K562 (cell line): ENCODE results near the gene FRMPD2. TPM values are rescaled to one million over a fixed set of nuclear protein-coding genes. Genes with fewer than 3 reads are reported as not detected.
A peak's percentile ranks its signal among the peaks of the same experiment; 100 is the strongest.

Experiments
- CREBBP ChIP-seq: IDR thresholded peaks from one replicate; pipeline ENCODE4 v1.6.1; 2012; ENCODE audit warnings: low read depth, mild to moderate bottlenecking, control low read depth, inconsistent platforms, low read length
- ETV1 ChIP-seq: fragments of 450-650 bp; conservative IDR thresholded peaks from 2 replicates; pipeline ENCODE4 v1.6.1; 2016; ENCODE audit warnings: missing genetic modification characterization, control low read depth, low read depth, missing compliant biosample characterization
- ETV6 ChIP-seq, 3 experiments: fragments of 150-350 bp in 1 of 3; sonication (generic) in 1 of 3; formaldehyde crosslinking in 1 of 3; IDR thresholded peaks; 2 replicates each; pipeline versions ENCODE4 v1.6.1 to v1.8.0; 2014 to 2022; ENCODE audit warnings: borderline replicate concordance in 2 of 3, low read depth in 2 of 3, antibody characterized with exemption in 1 of 3, low read length in 1 of 3, mild to moderate bottlenecking in 1 of 3, missing genetic modification reagents in 1 of 3
- FOSL1 ChIP-seq: fragments of 200-800 bp; sonication (Bioruptor generic); conservative IDR thresholded peaks from 2 replicates; pipeline ENCODE4 v1.6.1; 2016; ENCODE audit warnings: missing genetic modification characterization, missing compliant biosample characterization
- GABPB1 ChIP-seq: sonication (generic); formaldehyde crosslinking; IDR thresholded peaks from 2 replicates; pipeline ENCODE4 v1.8.0; 2022; ENCODE audit warnings: mild to moderate bottlenecking, missing genetic modification reagents
- GTF2E2 ChIP-seq: fragments of 200-800 bp; sonication (Bioruptor generic); IDR thresholded peaks from 2 replicates; pipeline ENCODE4 v1.6.1; 2016; ENCODE audit warnings: missing genetic modification characterization, missing compliant biosample characterization
- HMG20A ChIP-seq: fragments of 450-650 bp; formaldehyde crosslinking; conservative IDR thresholded peaks from 2 replicates; pipeline ENCODE4 v1.4.0; 2020; ENCODE audit warnings: mild to moderate bottlenecking, mixed read lengths
- HOXB6 ChIP-seq: fragments of 250-450 bp; sonication (Bioruptor Pico); IDR thresholded peaks from 2 replicates; pipeline ENCODE4 v1.5.1; 2022; ENCODE audit warnings: mild to moderate bottlenecking, borderline replicate concordance
- KAT2B ChIP-seq: IDR thresholded peaks from one replicate; pipeline ENCODE4 v1.6.1; 2012; ENCODE audit warnings: low read depth, mild to moderate bottlenecking, control low read depth, inconsistent platforms, low read length, moderate library complexity
- MEIS2 ChIP-seq: fragments of 450-650 bp; IDR thresholded peaks from 2 replicates; pipeline ENCODE4 v1.6.1; 2014; ENCODE audit warnings: mild to moderate bottlenecking; ENCODE audit not compliant: partially characterized antibody
- MYC ChIP-seq, 2 experiments: fragments of 250-450 bp in 1 of 2; sonication (Bioruptor Pico) in 1 of 2; IDR thresholded peaks; 2 replicates each; pipeline versions ENCODE4 v1.5.1 to v1.6.1; 2012 to 2021; ENCODE audit warnings: low read depth in 2 of 2, borderline replicate concordance in 1 of 2, improper control_type of control experiment in 1 of 2, low read length in 1 of 2, mild to moderate bottlenecking in 1 of 2, moderate library complexity in 1 of 2
- NR2C1 ChIP-seq, 2 experiments: fragments of 450-650 bp; IDR thresholded peaks; 2 replicates each; pipeline ENCODE4 v1.6.1; 2017; ENCODE audit warnings: mild to moderate bottlenecking in 2 of 2, antibody characterized with exemption in 1 of 2, inconsistent platforms in 1 of 2, missing compliant biosample characterization in 1 of 2, missing genetic modification characterization in 1 of 2
- PTBP1 ChIP-seq: fragments of 200-400 bp; formaldehyde crosslinking; IDR thresholded peaks from 2 replicates; pipeline ENCODE4 v1.6.1; 2017; ENCODE audit warnings: low read depth, low read length
- RBBP5 ChIP-seq: fragments of 200-600 bp; sonication (generic); IDR thresholded peaks from 2 replicates; pipeline ENCODE4 v1.6.1; 2012; ENCODE audit warnings: borderline replicate concordance, mild to moderate bottlenecking, low read length, control low read depth, inconsistent platforms; ENCODE audit not compliant: insufficient read depth, poor library complexity, severe bottlenecking
- SAFB2 ChIP-seq: fragments of 200-400 bp; formaldehyde crosslinking; IDR thresholded peaks from 2 replicates; pipeline ENCODE4 v1.6.1; 2018; ENCODE audit warnings: borderline replicate concordance, low read length, low read depth, moderate library complexity; ENCODE audit not compliant: severe bottlenecking
- SMAD4 ChIP-seq: fragments of 250-450 bp; sonication (Bioruptor Pico); conservative IDR thresholded peaks from 2 replicates; pipeline ENCODE4 v1.8.0; 2021; ENCODE audit warnings: inconsistent platforms, mild to moderate bottlenecking, moderate library complexity
- SNRNP70 ChIP-seq: fragments of 200-400 bp; formaldehyde crosslinking; optimal IDR thresholded peaks from 2 replicates; pipeline ENCODE3; 2017; ENCODE audit warnings: low read depth, low read length
- STAG1 ChIP-seq: sonication (generic); formaldehyde crosslinking; IDR thresholded peaks from 2 replicates; pipeline ENCODE4 v1.5.0; 2020; ENCODE audit warnings: missing genetic modification reagents, borderline replicate concordance
- TBL1XR1 ChIP-seq, 2 experiments: IDR thresholded peaks; 2 replicates each; pipeline ENCODE4 v1.6.1; 2012; ENCODE audit warnings: improper control_type of control experiment in 2 of 2, low read length in 2 of 2, mild to moderate bottlenecking in 1 of 2
- TEAD4 ChIP-seq, 2 experiments: sonication (generic) in 1 of 2; formaldehyde crosslinking in 1 of 2; IDR thresholded peaks; 2 replicates each; pipeline versions ENCODE4 v1.6.1 to v1.8.0; 2012 to 2022; ENCODE audit warnings: borderline replicate concordance in 1 of 2, inconsistent platforms in 1 of 2, low read length in 1 of 2, mild to moderate bottlenecking in 1 of 2, missing genetic modification reagents in 1 of 2
- TOE1 ChIP-seq, 2 experiments: fragments of 450-650 bp in 1 of 2; sonication (generic) in 1 of 2; formaldehyde crosslinking in 1 of 2; IDR thresholded peaks; 2 replicates each; pipeline versions ENCODE4 v1.7.1 to v1.8.0; 2016 to 2022; ENCODE audit warnings: borderline replicate concordance in 2 of 2, mild to moderate bottlenecking in 2 of 2, antibody characterized with exemption in 1 of 2, inconsistent platforms in 1 of 2, low read depth in 1 of 2, missing genetic modification reagents in 1 of 2, moderate library complexity in 1 of 2
- ZNF175 ChIP-seq: fragments of 200-800 bp; sonication (Bioruptor generic); IDR thresholded peaks from 2 replicates; pipeline ENCODE4 v1.6.1; 2016; ENCODE audit warnings: low read depth, mild to moderate bottlenecking, missing genetic modification characterization, missing compliant biosample characterization
- ZNF212 ChIP-seq: fragments of 450-650 bp; formaldehyde crosslinking; IDR thresholded peaks from 2 replicates; pipeline ENCODE4 v1.4.0; 2020; ENCODE audit warnings: mild to moderate bottlenecking
- ZNF3 ChIP-seq: fragments of 250-450 bp; sonication (Bioruptor Pico); IDR thresholded peaks from 2 replicates; pipeline ENCODE4 v1.5.0; 2021; ENCODE audit warnings: mild to moderate bottlenecking, moderate library complexity
- ZSCAN29 ChIP-seq: fragments of 450-650 bp; IDR thresholded peaks from 2 replicates; pipeline ENCODE4 v1.6.1; 2017
- polyA plus RNA-seq, 8 experiments: library from polyadenylated mRNA; depleted of rRNA in 4 of 8; stranded (reverse) in 5 of 8; unstranded in 3 of 8; fragments of >200 nt; fragmentation: Nextera tagmentation in 2 of 8; fragmentation: Illumina TruSeq in 1 of 8; extraction: Ambion mirVana in 2 of 8; extraction: Trizol in 1 of 8; gene quantifications; 2 replicates each; pipeline versions ENCODE4 v1.2.1 to v1.2.3, GENCODE V29; 2011 to 2014; ENCODE audit warnings: inconsistent platforms in 1 of 8, missing spikeins in 1 of 8
- total RNA-seq, 7 experiments: library from RNA; depleted of rRNA in 6 of 7; stranded (reverse); fragments of >200 nt in 6 of 7; fragmentation: Illumina TruSeq in 2 of 7; extraction: Trizol in 2 of 7; gene quantifications; 2 replicates each; pipeline versions ENCODE4 v1.2.1 to v1.2.3, GENCODE V29; 2011 to 2021; ENCODE audit warnings: low replicate concordance in 1 of 7
- TF ChIP-seq, protein P1 (sequence below): fragments of 450-650 bp; formaldehyde crosslinking; IDR thresholded peaks from 2 replicates; pipeline ENCODE4 v1.4.0; 2020; ENCODE audit warnings: mild to moderate bottlenecking, moderate library complexity

The FRMPD2 gene
- total and polyA plus RNA-seq, 9 of the 15 experiments (the other 6 are each of a cell fraction or from before 2014, with no cell fraction given): 0.12 to 0.95 (median 0.33) TPM

DNA sequence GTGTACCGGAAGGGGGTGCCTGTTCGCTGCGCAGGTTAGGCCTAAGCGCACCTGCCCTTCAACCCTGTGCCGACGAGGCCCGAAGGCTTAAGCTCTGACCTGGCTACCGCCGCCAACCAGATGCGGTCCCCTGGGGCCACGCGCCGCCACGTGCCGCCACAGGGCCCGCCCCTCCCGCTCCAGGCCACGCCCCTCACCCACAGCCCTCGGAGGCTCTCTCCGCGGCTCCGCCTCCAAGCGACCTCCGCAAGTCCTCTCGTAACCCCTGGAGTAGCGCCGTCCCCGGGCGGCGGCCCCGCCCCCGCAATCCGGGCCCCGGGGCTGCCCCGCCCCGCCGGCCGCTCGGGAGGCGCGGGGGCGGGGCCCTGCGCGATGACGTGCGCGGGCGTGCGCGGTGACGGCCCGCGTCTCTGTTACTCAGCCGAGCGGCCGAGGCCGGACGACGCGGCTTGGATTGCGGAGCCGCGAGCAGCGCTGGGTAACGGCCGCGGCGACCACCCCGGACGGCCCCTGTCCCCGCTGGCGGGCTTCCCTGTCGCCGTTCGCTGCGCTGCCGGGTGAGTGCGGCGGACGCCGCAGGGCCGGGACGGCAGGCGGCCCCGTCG, 31.9 kb upstream of the FRMPD2 start, which contains the start of gene MAPK8 (continued):
- TF ChIP-seq ZSCAN29 (no peak), KAT2B (no peak), RBBP5 (peak; percentile 94), PTBP1 (no peak), ZNF212 (CRISPR knock-in tag) (no peak), ETV1 (tag) (no peak), CREBBP (no peak), FOSL1 (tag) (peak; percentile 44; the same call in 1 of the 2 replicates), GTF2E2 (tag) (no peak), TEAD4 (IDR thresholded peaks at IDR 0.05; ENCODE audit: low read length) (no peak), TEAD4 (CRISPR knock-in tag; IDR thresholded peaks at IDR 0.05; ENCODE audit: borderline replicate concordance) (peak; percentile 99), HMG20A (no peak), NR2C1 (IDR thresholded peaks at IDR 0.05) (no peak), NR2C1 (tag; IDR thresholded peaks at IDR 0.05) (peak; percentile 56; the same call in 1 of the 2 replicates), STAG1 (peak; percentile 77), MEIS2 (peak; percentile 73), SAFB2 (no peak), ZNF3 (CRISPR knock-in tag) (no peak), SMAD4 (peak; percentile 76; the same call in 1 of the 2 replicates), HOXB6 (CRISPR knock-in tag) (no peak), SNRNP70 (no peak), TOE1 (IDR thresholded peaks at IDR 0.05; ENCODE audit: borderline replicate concordance) (0 out of 2 replicates have a peak, but pooled peaks have one; percentile 36), TOE1 (CRISPR knock-in tag; IDR thresholded peaks at IDR 0.05; ENCODE audit: borderline replicate concordance, low read depth) (peak; percentile 98), TBL1XR1 (IDR thresholded peaks at IDR 0.05; ENCODE audit: low read length in 2 of 2) (0 out of 4 replicates have a peak, but pooled peaks of 1 of the 2 experiments have one; percentile 25), GABPB1 (CRISPR knock-in tag) (peak; percentile 78; the same call in 1 of the 2 replicates), ETV6 (IDR thresholded peaks at IDR 0.05; ENCODE audit: borderline replicate concordance in 1 of 2, low read depth in 2 of 2, low read length in 1 of 2) (no peak), ETV6 (CRISPR knock-in tag; IDR thresholded peaks at IDR 0.05; ENCODE audit: borderline replicate concordance) (peak; percentile 99), ZNF175 (CRISPR knock-in tag) (no peak; the same call in 1 of the 2 replicates), MYC (IDR thresholded peaks at IDR 0.05; ENCODE audit: low read depth, low read length) (peak; percentile 97), MYC (CRISPR knock-in tag; IDR thresholded peaks at IDR 0.05; ENCODE audit: borderline replicate concordance, low read depth) (peak; percentile 75; the same call in 1 of the 2 replicates)
- TF ChIP-seq, protein P1, sequence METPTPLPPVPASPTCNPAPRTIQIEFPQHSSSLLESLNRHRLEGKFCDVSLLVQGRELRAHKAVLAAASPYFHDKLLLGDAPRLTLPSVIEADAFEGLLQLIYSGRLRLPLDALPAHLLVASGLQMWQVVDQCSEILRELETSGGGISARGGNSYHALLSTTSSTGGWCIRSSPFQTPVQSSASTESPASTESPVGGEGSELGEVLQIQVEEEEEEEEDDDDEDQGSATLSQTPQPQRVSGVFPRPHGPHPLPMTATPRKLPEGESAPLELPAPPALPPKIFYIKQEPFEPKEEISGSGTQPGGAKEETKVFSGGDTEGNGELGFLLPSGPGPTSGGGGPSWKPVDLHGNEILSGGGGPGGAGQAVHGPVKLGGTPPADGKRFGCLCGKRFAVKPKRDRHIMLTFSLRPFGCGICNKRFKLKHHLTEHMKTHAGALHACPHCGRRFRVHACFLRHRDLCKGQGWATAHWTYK (CRISPR knock-in tag): 0 out of 2 replicates have a peak, but pooled peaks have one; percentile 18
